ENCODE measurements around the gene TRPC4.
"Not testable (repeated sequence)": the region's sequence is repeated elsewhere in the genome, so short reads cannot be mapped to it uniquely, and the experiment has no call there.

TRPC4 gene

GRCh38 chr13:37816276-37816675, 53.3 kb downstream of the TRPC4 start:
- DNase-seq: no peak

- no peak for DNase-seq
Observed at GRCh38 chr13:37811441-37811840, 58.1 kb downstream of the TRPC4 start.

DNA sequence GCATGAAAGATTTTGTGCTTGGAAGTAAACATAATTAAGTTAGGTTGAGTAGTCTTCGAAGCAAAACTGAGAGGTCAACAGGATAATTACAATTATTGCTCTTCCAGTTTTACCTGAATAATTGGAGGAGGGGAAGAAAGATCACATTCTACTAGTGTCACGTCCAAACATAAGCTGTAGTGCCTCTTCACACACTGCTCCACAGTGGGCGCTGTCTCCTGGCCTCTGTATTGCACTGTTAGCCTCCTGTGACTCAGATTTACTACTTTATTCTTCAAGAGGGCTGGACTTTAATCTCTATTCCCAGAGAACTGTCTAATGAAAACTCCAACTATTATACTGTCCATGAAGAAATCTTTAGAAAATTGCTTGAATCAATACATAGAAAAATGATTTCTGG, 62.9 kb downstream of the TRPC4 start:
- DNase-seq: no peak

DNA sequence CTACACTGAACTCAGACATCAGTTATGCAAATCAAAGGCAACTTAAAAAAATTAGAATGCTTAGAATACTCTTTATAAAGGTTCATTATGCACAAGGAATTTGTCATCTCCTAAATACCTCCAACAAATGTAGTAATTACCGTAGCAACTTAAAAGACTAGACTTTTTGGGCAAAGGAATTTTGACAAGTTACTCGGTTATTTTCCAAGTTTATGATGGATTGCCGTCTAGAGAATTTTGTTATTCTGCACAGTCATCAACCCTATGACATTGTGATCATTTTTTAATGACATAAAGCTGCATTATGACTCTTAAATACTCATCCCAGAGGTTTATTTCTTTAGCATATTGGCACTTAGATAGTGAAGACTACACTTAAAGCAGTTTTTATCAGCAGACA, 71.9 kb downstream of the TRPC4 start:
- no peak for DNase-seq

DNA sequence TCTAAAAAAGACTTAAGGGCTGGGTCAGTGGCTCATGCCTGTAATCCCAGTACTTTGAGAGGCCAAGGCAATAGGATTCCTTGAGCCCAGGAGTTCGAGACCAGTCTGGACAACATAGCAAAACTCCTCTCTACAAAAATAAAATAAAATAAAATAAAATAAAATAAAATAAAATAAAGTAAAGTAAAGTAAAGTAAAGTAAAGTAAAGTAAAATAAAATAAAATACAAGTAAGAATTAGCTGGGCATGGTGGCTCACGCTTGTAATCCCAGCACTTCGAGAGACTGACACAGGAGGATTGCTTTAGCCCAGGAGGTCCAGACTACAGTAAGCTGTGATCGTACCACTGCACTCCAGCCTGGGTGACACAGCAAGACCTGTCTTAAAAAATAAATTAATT, 72.8 kb downstream of the TRPC4 start:
- DNase-seq: not testable (repeated sequence)

DNA sequence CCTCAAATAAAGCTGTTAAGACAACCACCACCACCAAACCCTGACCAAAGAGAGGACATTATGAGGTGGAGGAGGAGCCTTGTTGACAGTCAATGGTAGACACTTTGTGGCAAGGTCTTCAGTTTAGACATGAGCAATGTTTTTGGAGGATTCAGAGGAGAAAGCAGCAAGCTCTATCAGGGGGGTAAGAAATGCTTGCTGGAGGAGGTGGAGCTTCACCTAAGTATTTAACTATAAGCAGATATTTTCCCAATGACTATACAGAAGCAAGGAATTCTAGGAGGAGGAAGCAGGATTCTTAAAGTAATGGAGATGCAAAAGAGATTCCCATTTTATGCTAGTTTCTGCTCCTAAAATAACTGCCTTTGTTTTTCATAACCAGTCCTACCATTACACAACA, 74.2 kb downstream of the TRPC4 start:
- DNase-seq: no peak

DNA sequence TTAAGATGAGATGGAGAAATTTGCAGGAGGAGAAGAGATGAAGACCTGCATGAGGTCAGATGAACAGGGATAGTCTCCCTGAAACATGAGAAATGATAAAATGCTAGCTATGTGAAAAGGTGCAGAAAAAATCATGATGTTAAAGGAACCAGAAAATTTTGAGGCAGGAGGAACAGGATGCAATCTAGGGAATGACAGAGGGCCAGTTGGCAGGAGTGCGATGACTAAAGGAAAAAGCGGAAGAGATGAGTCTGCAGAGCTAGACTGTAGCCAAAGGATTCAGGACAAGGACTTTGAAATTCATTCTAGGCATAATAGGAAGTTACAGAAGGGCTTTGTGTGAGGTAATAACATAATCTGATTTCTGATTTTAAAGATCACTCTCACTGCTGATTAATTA, 77.9 kb downstream of the TRPC4 start:
- DNase-seq: no peak

GRCh38 chr13:37788346-37788745, 81.2 kb downstream of the TRPC4 start:
- DNase-seq: no peak

GRCh38 chr13:37777676-37778075, 91.9 kb downstream of the TRPC4 start:
- no peak for DNase-seq

GRCh38 chr13:37775871-37776270, 93.7 kb downstream of the TRPC4 start:
- no peak for DNase-seq

GRCh38 chr13:37772644-37773043, 96.9 kb downstream of the TRPC4 start:
- no peak for DNase-seq

DNA sequence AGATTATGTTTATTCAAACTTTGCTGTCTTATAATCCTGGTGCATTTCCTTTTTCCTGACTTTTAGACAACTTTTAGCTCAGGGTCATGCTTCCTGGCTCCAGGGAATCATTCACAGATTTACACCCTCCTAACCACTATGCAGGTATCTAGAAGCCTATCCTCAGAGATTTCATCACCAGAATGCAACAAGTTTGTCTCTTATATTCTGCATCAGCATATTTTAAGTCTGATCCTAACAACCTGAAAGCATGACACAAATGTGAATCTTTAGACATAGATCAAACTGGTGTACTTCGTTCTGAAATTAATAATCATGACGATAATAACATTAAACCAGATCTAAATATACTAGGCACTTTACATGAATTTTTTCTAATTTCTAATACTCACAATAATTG, 100.0 kb downstream of the TRPC4 start:
- no peak for DNase-seq

- DNase-seq: no peak
Observed at GRCh38 chr13:37769078-37769477, 100.5 kb downstream of the TRPC4 start.

DNA sequence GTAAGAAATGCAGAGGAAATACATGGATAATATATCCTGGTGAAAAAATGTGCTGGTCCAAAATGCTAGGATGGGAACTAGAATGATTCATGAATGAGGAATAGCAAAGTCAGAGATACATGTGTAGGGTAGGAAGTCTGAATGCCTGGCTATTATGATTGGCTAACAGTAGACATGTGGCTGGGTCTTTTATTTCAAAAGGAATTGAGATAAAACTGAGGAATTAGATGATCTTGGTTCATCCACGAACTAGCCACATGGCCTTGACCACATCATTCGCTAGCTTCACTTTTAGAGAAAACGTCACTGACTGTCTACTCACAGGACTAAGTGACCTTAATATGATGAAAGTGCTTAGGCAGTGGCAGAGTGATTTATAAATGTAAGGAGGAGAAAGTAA, 103.1 kb downstream of the TRPC4 start:
- no peak for DNase-seq

- DNase-seq: no peak
Observed at GRCh38 chr13:37755349-37755748, 114.2 kb downstream of the TRPC4 start.

- DNase-seq: no peak
Observed at GRCh38 chr13:37753776-37754175, 115.8 kb downstream of the TRPC4 start.

DNA sequence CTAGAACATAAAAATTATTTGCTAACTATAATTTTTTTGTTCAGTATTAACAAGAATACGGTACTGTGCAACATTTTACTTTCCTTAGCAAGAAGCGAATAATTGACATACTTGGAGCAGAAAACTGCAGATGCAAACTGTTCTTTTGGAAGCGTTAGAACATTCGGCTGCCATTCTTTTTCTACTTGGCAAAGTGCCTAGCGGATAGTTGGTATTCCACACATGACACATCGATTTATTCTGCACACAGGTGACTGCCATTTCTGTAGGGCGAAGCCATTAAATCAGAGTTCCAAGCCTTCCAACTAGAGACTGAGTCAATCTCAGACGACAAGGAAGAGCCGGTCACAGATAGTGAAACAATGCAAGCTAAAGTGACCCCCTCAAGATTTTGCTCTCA, 117.4 kb downstream of the TRPC4 start:
- DNase-seq: no peak

GRCh38 chr13:37751025-37751424, 118.5 kb downstream of the TRPC4 start:
- no peak for DNase-seq

- no peak for DNase-seq
Observed at GRCh38 chr13:37748913-37749312, 120.7 kb downstream of the TRPC4 start.

DNA sequence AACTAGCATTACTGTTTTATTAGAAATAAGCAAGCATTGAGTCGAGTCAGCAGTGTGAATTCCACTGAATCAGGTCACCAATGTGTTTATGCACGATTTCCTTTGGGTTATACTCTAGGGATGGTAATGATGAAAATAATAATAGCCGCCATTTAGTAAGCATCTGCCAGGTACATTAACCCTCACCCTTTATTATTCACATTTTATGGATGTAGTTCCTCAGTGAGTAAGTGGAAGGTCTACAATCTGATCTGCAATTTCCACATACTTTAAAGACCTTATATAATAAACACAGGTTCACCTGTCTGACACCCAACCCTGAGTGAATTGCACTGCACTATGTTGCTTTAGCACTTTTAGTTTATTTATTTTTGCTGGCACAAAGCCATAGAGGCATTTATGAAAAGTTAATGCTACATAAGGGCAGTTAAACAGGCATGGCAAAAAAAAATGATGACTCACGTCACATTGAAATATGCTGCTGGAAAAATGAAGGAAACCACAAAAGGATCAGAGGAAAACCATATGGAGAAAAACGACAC, 122.4 kb downstream of the TRPC4 start:
- DNase-seq: no peak

DNA sequence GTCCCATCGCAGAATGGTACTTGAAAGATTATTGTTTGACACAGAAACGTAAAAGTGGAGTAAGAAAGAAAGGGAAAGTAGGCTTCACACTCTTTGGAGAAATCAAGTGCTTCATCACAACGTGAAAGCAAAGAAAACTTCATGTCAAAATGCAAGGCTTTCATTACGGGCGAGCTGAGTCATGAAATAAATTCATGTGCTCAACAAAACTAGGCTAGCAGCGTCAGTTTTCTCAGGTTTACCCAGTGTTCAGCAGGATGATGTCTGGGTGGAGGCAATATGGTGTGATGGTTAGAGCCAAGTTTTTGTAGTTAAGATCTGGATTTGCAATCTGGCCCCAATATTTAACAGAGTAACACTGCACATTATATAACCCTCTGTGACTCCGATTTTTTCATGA, 128.0 kb downstream of the TRPC4 start:
- no peak for DNase-seq

DNA sequence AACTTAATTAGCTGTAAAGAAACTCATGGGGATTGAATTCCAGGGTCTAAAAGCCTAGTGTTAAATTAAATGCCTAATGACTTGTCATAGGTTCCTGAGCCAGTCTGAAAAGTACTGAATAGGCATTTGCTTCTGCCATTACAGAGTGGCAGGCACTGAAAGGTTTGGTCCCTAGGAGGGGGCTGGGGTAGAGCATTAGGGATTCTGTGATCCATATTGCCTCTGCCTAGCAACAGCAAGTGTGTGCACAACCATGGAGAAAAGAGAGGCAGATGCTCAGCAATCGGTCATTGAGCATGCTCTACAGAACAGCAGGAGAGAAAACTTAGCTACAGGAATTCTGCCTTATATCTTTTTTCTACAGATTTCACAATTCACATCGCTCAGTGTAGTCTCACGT, 133.5 kb downstream of the TRPC4 start:
- DNase-seq: no peak

DNA sequence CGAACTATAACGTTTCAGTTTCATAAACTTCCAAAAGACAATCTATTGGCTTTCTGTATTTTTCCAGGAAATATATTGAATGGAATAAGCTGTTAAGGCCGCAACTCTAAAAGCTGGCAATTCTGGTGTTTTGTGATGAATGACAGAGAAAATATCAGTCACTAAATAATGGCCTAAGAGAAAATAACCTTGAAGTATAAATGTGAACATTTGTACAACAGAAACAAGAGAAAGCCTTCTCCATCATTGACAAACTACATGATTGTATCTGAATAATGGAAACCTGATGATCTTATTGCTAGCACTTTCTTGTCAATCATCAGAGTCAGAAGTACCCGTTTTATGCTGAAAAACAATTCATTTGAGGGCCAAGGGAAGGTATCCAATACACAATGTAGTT, 134.3 kb downstream of the TRPC4 start:
- no peak for DNase-seq

- no peak for DNase-seq
Observed at GRCh38 chr13:37729876-37730275, 139.7 kb downstream of the TRPC4 start.

- no peak for DNase-seq
Observed at GRCh38 chr13:37716420-37717195, 153.0 kb downstream of the TRPC4 start.

Data from NCI-H1694 (cell line).